Measurements from ENCODE around the gene MEIS2. TPM values are rescaled to one million over a fixed set of nuclear protein-coding genes. Genes with fewer than 3 reads are reported as not detected.

MEIS2 gene
- total RNA-seq, 1 experiment from 2014 or later, result 59.3 TPM

DNA sequence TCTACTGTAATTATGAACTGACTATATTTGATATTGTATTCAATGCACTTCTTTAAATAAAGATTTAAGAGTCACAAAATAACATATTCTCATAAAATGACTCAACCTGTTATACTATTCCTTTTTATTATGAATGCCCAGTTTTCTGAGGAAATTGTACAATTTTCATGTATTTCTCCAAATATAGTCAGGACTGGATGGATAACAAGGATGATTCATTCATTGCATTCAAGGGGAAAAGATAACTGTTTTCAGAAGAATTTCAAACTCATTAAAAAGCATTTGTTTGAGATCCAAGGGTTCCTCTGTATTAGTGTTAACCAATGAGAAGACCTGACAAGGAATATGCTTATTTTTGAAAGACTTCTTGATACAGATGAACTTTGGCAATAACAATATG, 163.7 kb downstream of the MEIS2 start:
- no peak for DNase-seq (ENCODE audit: low spot score)

DNA sequence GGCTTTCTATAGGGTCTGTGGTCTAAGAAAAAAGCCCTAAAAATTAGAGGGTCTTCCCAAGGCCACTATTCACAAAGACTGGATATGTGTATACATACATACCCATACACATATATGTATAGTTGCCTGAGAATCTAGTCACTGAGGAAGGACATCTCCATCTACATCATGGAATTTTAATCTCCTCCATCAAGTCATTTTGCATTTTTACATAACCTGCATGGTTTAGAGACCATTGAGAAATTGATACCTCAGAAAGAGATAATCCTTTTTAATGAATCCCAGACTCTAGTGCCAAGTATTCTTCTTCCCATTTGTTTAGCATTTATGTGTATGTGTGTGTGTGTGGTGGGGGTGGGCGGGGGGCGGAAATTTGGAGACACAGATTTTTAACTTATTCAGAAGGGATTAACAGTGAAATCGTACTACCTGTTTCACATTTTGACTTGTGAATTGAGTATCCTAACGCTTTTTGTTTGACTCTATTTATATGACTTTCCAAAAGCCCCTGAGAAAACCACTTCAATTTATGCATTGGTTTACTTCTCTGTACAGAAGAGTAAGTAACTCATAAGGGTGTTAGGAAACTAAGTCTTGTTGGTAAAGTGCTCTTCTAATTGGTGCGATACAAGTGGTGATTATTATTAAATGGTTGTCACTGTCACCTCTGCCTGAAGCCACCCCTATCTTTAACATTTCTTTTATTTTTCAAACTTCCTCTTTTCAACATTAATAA, 166.9 kb downstream of the MEIS2 start:
- no peak for DNase-seq (ENCODE audit: low spot score)

DNA sequence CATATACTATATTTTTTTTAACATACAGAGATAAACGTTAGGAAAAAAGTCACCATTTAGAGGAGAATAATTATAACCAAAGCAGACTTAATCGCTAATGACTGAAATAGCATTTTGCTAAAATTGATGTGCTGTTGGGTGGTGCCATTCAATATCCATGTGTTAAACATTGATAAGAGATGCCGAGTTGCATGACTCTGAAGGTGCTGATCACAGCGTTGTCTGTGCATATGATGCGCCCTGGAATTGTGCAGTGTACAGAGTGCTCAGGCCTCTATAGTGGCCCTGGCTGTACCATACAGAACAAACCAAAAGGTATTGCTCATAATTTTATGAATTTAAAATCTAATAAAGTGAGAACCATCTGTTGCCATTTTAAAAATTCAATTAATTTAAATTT, 168.3 kb downstream of the MEIS2 start:
- no peak for DNase-seq (ENCODE audit: low spot score)

DNA sequence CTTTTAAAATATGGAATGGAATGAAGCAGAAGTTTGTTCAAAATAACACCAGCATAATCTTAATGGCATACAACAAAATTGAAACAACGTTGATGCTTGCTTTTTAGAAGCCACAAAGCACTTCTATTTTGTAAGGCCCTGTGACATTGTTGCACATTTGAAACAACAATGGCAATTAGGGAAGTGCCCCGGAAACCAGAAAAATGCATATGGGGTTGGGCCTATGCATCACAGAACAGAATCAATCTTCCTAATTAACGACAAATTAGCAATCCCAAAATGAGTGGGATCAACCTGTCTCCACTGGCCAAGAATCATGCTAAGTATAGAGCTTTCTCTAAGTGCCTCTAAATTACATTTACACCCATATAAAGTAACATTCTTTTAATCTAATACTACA, 168.9 kb downstream of the MEIS2 start:
- no peak for DNase-seq (ENCODE audit: low spot score)

DNA sequence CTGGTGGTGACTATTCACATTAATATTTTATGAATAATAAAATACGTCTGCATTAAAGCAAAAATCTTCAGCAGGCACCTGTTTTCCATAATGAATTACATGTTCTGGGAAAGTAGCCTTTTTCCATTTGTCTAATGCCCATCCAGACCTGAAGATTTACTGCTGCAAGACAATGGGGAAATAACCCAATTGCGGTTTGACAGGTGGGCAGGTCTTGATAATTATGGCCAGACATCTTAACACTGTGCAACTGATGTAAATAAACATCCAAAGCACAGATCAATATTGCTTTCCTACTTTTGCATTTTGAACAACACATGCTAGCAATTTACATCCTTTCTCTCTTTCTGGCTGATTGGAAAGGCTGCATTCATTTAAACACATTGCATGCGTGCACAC, 173.9 kb downstream of the MEIS2 start:
- no peak for DNase-seq (ENCODE audit: low spot score)

DNA sequence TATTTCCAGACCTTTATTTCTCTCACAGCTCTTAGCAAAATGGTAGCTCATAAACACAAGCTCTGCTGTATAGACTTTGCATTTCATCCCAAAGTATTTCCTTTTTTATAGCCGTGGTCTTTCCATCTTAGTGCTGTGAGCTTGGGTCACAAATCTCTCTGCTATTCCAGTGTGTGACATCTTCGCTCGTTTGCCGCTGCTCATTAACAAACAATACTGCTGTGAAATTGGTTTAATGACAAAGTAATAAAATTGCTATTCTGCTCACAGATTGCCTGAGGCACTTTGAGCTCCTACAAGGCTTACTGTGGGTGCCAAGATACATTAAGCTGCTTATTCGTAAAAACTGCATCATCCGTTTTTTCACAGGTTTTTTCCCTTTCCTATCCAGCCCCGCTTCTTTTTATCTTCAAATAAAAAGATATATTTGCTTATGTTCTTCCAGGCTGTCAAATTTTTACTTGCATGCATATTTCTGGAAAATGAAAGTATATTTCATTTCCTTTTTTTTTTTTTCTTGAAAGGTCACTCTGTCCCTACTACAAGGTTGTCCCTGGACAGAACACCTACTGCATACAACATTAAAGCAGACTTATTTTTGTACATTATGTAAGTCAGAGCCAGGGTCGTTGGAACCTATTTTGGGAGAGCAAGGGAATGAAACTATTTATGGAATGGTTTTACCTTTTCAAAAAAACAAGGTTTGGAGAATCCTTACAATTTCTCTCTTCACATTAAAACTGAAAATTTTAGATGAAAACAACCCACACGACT, 174.5 kb downstream of the MEIS2 start:
- no peak for DNase-seq (ENCODE audit: low spot score)

DNA sequence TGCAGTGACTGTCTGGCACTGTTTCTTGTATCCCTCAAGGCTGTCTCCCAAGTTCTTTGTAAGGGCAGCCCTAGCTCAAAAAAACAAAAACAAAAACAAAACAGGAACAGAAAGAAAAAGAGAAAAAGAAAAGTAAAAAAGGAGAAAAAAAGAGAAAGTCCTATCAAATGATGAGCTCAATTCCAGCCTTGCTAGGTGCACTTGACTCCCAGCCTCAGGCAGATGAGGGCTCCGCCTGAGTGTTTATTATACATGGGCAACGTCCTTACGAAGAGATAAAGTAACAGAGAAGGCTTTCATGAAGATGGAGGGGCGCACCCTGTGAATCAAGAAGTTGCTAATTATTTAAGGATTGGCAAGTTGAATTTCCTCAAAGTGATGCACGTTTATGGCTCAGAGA, 175.3 kb downstream of the MEIS2 start:
- no peak for DNase-seq (ENCODE audit: low spot score)

DNA sequence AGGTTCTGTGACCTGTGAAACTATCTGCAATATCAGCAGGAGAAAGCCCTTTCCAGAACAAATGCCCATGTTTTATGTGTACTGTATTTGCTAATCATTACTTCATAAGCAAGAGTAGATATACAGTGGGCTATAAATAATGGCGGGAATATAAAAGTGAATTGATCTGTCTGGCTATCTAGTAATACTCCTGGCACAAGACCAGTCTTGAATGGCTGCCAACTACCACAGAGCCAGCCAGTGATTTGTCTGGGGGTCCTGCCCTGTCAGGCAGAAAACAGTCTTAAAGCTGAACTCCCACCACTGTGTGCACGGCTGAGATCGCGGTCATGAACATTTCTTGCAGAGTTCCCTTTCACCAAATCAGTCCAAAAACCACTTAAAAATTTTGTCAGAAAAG, 176.3 kb downstream of the MEIS2 start:
- no peak for DNase-seq (ENCODE audit: low spot score)

DNA sequence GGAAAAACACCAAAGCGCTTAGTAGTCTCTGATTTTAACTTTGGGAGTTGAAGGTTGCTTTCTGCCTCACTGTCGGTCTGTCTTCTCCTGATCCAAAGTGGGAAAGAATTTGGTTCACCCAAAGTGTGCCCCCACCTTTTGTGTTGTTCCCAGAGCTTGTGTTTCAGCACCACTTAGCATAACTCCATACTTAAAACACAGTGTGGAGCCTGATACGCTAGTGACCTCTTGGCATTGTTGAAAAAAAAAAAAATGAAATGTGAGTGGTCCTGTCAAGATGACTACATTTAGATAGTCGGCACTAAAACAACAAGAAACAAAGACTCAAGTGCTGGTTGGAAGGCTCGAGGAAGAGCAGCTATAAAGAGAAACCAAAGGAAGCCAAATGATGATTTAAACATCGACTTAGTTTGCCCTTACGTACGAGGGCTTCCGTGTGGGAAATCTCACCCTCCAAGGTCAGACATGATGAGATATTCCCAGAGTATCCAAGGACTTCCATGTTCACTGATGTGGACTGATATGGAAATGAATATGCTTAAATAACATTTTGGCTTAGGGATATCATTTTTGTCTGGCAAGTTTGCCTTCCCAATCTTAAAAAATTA, 178.8 kb downstream of the MEIS2 start:
- no peak for DNase-seq (ENCODE audit: low spot score)

DNA sequence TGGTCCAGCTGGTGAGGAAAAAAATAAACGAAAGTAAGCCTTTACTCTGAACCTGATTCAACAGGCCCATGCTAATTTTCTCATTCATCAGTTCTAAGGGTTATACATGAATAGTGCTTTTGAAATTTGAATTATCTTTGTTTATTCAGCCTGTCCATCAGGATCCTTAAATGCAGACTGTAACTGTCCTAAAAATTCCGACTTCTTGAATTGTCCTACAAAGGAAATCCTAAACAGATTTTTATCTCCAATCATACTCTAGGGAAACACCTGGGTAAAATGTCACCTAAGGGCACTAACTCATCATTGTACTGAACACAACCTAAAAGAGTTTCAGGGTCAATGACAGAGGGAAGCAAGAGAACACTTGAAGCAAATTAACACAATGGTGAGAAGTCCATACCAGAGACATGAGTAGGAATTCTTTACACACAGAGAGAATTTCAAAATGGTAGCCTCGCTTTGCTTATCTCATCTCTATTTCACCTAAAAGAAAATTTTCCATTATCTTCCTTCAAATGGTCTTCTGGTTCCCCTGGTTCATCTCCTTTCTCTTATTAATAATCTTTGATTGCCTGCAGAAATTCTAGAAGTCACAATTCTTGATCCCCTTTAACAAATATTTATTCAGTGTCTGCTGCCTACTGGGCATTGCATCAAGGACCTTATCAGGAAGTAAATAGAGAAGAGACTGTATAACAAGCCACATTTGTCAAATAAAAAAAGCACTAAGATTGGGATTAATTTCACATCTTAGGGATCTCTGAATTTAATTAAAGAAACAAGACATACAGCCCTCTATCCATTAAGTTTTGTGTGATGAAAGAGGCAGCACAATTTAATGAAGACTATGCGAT, 182.7 kb downstream of the MEIS2 start:
- DNase-seq (ENCODE audit: low spot score), result no peak

DNA sequence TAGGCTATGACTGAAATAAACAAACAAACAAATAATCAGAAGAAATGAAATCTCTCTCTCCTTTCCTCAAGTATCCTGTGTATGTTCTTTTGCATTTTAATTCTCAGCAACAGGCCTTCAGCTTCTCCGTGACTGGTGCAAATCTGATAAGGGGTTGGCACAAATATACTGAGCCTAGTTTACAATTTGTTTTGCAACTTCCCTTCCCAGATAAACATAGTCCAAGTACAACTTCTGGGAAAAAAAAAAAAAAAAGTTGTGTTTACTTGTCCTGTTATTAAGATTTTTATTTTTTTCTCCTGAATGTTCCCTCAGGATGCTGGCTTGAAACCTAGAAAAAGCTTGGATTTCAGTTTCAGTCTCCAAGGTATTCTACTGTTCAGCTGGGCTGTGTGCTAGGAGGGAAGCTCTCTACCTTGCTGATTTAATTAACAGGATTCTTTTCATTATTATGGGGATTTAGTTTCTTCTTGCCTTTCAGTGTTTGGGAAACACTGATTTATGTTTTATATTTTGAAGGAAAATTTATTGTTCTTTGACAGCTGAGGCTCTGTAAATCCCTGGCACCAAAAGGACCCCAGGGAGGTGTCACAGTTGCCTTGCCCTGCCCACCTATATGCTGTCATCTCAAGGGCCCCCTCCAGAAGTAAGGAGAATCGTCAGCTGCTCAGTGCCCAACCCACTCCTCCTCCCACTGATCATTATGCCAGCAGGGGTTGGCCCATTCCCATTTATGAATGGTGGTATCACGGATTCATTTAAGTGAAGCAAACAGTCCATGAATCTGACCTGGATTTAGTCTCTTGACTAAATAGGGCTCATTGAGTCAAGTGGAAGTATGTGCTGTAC, 185.2 kb downstream of the MEIS2 start:
- DNase-seq (ENCODE audit: low spot score), result no peak

DNA sequence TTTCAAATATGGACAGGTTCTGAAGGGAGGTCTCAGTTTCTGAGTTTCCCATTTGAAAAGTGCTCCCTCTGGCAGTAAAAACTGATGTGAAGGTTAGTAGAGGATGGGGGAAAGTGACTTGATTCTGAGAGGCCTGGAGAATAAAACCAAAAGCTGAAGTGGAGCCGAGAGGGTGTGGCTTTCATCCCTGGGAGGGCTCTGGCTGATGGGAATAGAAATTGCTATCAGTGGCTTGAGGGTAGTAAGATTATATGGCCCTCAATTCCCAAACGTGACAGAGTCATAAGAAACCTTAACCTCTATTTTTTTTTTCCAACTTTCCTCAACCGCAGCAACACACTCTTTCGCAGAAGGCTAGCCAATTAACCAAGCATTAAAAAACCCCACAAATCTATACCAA, 185.9 kb downstream of the MEIS2 start:
- no peak for DNase-seq (ENCODE audit: low spot score)

DNA sequence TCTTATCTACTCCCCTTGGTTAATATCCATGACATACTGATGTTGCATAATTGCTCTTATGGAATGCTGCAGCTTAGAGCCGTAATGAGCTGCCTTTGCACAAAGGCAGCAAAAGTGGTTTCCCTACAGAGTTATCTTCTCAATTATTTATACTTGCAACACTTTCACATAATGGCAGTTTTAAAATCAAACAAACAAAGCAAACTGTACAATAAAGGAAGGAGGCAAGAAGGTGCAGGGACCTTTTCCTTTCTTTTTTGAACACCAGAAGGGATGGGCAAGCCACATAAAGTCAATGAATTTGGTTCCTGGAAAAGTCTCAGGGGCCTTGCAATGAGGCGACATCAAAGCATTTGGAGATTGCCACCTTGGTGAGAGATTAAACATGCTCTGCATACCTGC, 188.0 kb downstream of the MEIS2 start:
- peak; percentile 62 for DNase-seq (ENCODE audit: low spot score)

DNA sequence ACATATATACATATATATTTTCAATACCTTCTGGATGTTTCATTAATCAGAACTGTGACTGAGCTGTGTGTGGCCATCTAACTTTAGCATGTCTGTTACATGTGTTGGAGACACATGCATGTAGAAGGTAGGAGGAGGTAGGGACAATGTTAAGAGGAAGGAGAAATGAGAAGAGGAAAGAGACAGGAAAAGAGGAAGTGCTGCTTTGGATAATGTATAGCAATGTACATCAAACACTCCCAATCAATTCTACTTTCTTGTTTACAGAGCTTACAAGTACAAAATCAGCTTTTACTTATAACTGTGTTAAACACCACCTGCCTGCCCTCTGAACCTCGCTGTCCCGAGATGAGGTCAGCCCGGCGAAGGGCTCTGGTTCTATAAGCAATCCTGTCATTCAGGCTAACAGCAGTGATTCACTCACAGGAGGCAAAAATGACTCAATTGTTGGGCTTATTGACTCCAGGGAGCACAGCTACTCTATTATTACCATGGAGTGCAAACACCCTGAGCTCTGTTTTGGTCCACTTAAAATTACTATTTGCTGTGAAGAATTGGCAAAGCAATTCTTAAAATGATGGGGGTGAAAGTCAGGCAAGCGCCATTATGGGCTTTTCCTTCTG, 188.9 kb downstream of the MEIS2 start:
- DNase-seq (ENCODE audit: low spot score), result no peak

DNA sequence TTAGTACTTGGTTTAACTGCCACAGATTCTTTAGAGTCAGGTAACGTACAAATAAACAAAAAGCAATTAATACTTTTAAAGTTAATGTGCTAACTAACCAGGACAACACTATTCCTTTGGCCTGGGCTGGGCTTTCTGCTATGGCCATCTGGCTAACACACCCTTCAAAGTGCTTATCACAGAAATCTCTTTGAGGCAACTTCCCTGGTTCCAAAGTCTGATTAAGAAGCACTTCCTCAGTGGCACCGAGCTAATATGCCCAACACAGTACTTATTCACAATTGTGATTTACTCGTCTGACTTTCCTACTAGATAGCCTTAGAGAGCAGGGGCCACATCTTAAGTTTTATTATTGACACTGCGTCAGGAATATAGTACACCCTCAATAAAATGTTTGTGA, 191.4 kb downstream of the MEIS2 start:
- no peak for DNase-seq (ENCODE audit: low spot score)

DNA sequence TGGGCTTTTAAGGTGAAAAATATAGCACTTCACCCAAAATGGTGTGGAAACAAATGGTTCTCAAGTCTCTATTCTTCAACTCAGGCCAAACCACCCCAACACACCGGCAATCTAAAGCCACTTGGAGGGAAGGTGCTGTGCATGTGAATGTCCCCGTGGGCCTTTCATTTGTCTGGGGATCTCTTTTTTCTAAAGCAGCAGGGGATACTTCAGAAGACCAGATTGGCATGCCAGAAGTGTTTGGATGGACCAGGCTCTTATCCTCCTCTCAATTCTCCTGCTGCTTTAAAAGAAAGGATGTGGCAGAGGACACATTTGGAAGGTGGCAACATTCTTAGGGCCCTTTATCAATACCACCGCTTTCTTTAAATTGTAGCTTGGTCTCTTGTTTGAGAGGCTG, 193.1 kb downstream of the MEIS2 start:
- no peak for DNase-seq (ENCODE audit: low spot score)

DNA sequence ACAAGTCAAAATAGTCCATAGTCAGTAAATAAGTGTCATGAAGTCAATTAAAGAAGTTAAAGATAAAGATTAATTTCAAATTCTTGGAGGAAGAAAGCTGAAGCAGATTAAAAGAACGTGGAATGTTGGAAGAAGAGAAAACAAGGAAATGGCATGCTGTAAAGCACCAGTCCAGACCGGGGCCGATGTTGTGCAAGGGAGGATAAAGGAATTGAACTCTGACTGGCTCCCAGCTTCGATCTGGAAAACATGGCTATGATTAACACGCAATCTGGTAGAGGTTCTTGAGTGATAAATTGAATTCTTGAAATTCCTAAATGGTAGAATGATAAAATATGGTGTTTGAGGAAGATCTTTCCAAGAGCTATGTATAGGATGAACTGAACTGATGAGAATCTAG, 194.4 kb downstream of the MEIS2 start:
- DNase-seq (ENCODE audit: low spot score), result peak; percentile 63

DNA sequence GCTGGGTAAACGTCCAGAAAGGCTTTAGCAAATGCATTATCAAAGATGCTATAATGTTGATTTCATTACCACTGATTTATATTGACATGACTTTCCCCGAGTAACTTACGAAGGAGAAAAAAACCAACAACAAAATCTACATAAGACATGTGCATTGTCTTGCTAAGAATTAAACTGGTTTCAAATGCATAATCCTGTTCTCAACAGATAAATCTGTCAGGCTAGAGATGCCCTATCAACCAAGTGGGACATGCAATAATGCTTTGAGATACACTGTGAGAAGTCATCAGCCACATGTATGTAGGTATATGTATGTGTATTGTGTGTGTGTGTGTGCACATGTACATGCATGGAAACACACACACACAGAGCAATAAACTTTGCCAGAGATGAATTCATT, 195.6 kb downstream of the MEIS2 start:
- peak; percentile 44 for DNase-seq (ENCODE audit: low spot score)

DNA sequence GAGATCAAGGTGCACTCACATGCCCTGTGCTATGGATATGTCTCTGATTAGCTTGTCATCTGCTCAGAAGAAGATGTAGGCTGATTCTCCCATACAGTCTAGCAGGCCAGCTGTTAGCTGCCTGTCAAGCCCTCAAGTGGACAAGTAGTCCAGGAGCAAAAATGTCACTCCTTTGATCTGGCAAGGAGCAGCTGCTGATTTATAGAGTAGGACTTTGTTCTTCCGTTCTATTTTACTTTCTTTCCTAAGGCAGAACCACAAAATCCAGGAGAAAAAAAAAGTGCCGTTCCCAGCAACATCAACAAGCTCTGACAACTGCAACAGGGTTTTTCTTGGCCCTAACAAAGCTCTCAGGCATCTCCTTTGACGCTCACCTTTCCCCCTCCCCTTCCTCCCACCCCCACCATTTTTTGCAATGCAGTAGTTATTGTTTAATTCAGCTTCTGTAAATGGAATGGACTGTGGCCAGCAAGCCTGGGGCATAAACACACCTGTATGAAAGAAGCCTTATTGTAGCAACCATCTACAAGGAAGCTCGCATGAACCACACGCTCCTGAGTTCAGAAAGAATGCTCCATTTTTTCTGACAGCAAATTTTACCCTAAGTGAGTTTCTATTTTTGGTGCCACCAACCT, 196.3 kb downstream of the MEIS2 start:
- peak; percentile 92 for DNase-seq (ENCODE audit: low spot score)

DNA sequence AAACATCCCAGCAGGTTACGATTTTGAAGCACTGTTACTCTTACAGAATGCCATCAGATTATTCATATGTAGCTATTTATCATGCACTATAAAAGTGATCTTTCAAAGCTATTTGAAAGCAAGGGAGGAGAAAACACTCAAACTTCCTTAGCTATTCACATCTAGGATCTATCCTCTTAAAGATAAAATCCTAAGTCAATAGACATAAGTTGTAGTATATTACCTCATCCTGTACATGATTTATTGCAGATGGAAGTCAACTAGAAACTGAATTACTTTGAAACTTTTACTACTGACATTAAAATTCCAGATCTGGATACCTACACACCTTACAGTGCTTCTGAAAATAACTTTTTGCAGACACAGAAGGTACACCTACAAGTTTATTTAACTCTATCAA, 197.2 kb downstream of the MEIS2 start:
- DNase-seq (ENCODE audit: low spot score), result peak; percentile 56

All from HT-29 (cell line).